Left lung (tissue), 10 donors: ENCODE results near the gene OTOF. TPM values are rescaled to one million over a fixed set of nuclear protein-coding genes. Genes with fewer than 3 reads are reported as not detected.

Experiments used
- ATAC-seq: fragments of 200-7000 bp; cut with Tn5 transposase; one replicate; pipeline ENCODE4 v1.9.1; 2020; ENCODE audit warnings: moderate library complexity
- DNase-seq, 4 donors: peaks; one replicate each; pipeline ENCODE4 v3.0.0-alpha.2; 2013 to 2020
- H3K27ac ChIP-seq, 2 donors: fragments of 200-600 bp; sonication (generic) in 1 of 2; one replicate each; pipeline versions ENCODE4 v1.5.0 to v1.8.0; 2020 to 2021
- H3K27me3 ChIP-seq, 2 donors: fragments of 200-600 bp; sonication (generic) in 1 of 2; one replicate each; pipeline versions ENCODE4 v1.5.0 to v1.8.0; 2020 to 2021
- H3K36me3 ChIP-seq, 2 donors: fragments of 200-600 bp; sonication (generic) in 1 of 2; one replicate each; pipeline versions ENCODE4 v1.5.0 to v1.8.0; 2020 to 2021
- H3K4me1 ChIP-seq, 2 donors: fragments of 200-600 bp; one replicate each; pipeline ENCODE4 v1.8.0; 2021
- H3K4me3 ChIP-seq, 2 donors: fragments of 200-600 bp; sonication (generic) in 1 of 2; one replicate each; pipeline versions ENCODE4 v1.5.0 to v1.8.0; 2020 to 2021; ENCODE audit warnings: mild to moderate bottlenecking in 1 of 2
- H3K9me3 ChIP-seq, 2 donors: fragments of 200-600 bp; sonication (generic) in 1 of 2; one replicate each; pipeline versions ENCODE4 v1.5.0 to v1.8.0; 2020 to 2021
- intact Hi-C, 2 donors: fragments of 100-400 bp; cut with DNase I; formaldehyde crosslinking; loops; one replicate each; pipeline versions ENCODE4 v1.11.2 to v1.14.2; 2022
- polyA plus RNA-seq, 6 donors: library from polyadenylated mRNA; unstranded; fragments of 120-200 nt; gene quantifications; one replicate each; pipeline ENCODE4 v1.2.1, GENCODE V29; 2013; ENCODE audit not compliant: insufficient read length in 6 of 6
- total RNA-seq, 2 donors: library from RNA; stranded (reverse); fragmentation: NEBNext Ultra II Directional; extraction: Animal tissue kit (Norgen Biotek cat#: 25700); gene quantifications; one replicate each; pipeline ENCODE4 v1.2.1, GENCODE V29; 2021
- TF ChIP-seq, protein P1 (sequence below), 2 donors: fragments of 200-600 bp; sonication (generic) in 1 of 2; IDR thresholded peaks; one replicate each; pipeline versions ENCODE4 v1.5.0 to v1.8.0; 2021; ENCODE audit warnings: antibody characterized with exemption in 2 of 2
- donor health status: DM: no; HTN: yes; CAD: no.
- donor health status: DM: no; HTN: no; CAD: no.

The OTOF gene
- total and polyA plus RNA-seq, 8 donors: 0.03 to 0.20 (median 0.10) TPM; not detected in 1

DNA sequence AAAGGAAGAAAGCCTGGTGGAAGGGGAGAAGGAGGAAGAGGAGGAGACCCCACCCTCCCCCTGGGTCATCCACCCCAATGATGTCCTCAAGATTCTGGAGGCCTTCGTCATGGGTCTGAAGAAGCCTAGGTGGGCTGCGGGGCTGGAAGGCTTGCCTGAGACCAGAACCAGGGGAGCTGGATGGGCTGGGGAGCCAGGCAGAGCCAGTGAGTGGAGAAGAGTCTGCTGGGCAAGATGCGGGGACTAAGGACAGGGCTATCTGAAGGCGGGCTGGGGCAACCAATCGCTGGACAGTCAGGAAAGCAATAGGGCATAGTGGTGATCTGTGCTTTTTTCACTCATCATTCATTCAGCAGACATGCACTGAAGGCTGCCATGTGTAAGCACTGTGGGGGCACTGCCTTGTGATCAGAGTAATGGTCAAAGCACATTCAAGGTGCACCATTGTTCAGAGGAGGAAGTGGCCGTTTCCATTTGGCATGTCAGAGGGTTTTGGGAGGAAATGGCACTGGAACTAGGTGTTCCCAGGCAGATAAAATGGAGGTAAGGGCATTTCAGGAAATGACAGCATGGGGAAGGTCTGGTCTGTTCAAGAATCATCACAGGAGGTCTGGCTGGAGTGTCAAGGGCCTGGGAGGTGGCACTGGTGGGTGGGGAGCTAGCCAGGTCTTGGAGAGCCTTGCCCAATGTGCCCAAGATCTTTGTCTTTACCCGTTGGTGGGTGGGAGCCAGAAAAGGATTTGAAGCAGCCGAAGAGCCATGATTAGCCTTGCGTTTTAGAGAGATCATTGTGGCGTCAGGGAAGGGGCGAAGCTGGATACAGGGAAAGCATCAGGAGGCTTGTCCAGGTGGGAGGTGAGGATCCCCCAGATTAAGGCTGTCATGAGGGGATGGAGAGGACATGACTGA is 24.2 kb downstream of the OTOF start:
- no peak for DNase-seq
- TF ChIP-seq, protein P1, sequence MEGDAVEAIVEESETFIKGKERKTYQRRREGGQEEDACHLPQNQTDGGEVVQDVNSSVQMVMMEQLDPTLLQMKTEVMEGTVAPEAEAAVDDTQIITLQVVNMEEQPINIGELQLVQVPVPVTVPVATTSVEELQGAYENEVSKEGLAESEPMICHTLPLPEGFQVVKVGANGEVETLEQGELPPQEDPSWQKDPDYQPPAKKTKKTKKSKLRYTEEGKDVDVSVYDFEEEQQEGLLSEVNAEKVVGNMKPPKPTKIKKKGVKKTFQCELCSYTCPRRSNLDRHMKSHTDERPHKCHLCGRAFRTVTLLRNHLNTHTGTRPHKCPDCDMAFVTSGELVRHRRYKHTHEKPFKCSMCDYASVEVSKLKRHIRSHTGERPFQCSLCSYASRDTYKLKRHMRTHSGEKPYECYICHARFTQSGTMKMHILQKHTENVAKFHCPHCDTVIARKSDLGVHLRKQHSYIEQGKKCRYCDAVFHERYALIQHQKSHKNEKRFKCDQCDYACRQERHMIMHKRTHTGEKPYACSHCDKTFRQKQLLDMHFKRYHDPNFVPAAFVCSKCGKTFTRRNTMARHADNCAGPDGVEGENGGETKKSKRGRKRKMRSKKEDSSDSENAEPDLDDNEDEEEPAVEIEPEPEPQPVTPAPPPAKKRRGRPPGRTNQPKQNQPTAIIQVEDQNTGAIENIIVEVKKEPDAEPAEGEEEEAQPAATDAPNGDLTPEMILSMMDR (IDR thresholded peaks at IDR 0.05): no peak
- H3K27me3 ChIP-seq: no peaks in the 10 kb centered on the region
- intact Hi-C loops: no loop called here
- no peak for ATAC-seq
- H3K4me3 ChIP-seq: no peak overlapping the region
- H3K4me1 ChIP-seq: peaks cover 0 to 21% of the 10 kb centered on the region in 2 donors
- H3K36me3 ChIP-seq: no peaks in the 10 kb centered on the region
- no peak overlapping the region for H3K27ac ChIP-seq
- no peaks in the 10 kb centered on the region for H3K9me3 ChIP-seq

DNA sequence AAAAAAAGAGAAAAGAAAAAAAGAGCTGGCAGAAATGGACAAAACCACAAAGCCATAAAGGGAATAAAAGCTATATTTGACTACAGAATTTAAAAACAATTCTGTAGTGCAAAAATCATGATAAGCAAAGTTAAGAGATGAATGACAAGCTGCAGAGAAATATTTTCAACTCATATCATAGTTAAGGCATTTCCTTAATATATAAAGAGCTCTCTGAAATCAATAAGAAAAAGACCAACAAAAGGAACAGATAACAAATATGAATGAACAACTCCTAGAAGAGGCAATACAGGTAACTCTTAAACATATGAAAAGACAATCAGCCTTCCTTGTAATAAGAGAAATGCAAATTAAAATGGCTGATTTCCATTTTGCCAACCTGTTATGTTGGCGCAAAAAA is 26.2 kb downstream of the OTOF start:
- H3K9me3 ChIP-seq: no peaks in the 10 kb centered on the region
- intact Hi-C loops: no loop called here
- H3K36me3 ChIP-seq: no peaks in the 10 kb centered on the region
- H3K27me3 ChIP-seq: no peaks in the 10 kb centered on the region
- H3K4me3 ChIP-seq: no peak overlapping the region
- TF ChIP-seq, protein P1 (IDR thresholded peaks at IDR 0.05): no peak
- no peak for DNase-seq
- ATAC-seq: no peak
- no peak overlapping the region for H3K27ac ChIP-seq
- H3K4me1 ChIP-seq: peaks cover 0 to 17% of the 10 kb centered on the region in 2 donors

DNA sequence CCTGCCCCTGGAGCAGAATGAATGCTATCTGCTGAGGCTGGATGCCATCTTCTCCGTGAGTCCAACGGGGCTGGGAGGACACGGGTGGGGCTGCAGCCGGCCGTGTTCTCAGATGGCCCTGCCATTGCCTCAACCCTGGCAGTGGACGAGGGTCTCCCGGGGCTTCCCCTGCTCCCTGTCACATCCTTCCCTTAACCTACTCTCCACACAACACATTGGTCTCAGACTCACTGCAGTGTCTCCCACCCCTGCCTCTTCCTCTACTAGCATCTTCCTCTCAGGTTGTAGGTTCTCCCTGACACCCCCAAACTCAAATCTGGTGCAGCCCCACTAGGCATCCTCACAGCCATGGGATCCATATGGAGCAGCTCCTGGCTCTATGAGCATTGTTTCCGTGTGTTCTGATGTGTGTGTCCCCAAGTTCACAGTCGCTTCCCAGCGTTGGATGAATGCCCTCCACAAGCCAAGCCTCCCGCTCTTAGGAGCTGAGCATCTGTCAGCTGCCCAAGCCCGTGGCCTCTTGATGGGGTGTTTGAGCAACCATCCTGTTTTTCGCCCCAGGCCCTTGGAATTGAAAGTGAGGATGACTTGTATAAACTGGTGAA is 27.8 kb downstream of the OTOF start:
- H3K4me1 ChIP-seq: peaks cover 0 to 1% of the 10 kb centered on the region in 2 donors
- DNase-seq (no peak), ATAC-seq (no peak)
- H3K27me3 ChIP-seq: no peaks in the 10 kb centered on the region
- TF ChIP-seq, protein P1 (IDR thresholded peaks at IDR 0.05): no peak
- intact Hi-C loops: no loop called here
- no peaks in the 10 kb centered on the region for H3K9me3 ChIP-seq
- H3K36me3 ChIP-seq: no peaks in the 10 kb centered on the region
- no peak overlapping the region for H3K27ac ChIP-seq
- H3K4me3 ChIP-seq: no peak overlapping the region

DNA sequence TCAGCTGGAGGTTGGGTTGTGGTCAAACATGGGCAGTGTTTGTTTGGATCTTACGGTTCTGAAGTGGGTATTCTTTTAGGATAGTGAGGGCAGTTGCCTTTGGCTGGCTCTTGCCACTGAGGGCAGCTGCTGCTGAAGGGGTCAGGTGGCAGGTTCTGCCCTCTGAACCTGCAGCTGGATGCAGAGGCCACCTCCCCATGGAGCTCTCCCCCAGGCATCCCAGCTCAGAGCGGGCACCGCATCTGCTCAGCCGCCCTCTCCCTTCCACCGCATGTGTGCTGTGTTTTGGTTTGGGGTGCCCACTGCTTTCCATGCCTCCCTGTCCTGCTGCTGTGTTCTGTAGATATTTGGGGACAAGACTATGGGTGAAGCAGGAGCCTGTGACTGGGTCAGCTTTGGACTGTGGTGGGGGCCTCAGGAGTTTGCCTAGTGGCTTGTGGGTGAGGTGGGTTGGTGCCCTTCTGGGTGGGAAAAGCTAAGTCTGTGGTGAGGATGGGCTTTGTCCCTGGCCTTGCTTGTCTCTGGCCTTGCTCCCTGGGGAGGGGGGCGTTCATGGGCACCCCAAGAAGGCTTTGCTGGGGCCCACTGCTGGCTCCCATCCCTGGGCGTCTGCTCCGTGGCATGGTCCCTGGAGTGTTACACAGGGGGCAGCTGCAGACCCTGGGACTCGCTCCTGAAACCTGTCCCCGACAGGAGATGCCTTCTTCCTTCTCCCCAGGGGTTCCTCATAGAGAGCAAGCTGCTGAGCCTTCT is 28.5 kb downstream of the OTOF start:
- intact Hi-C loops: no loop called here
- Histone ChIP-seq H3K27me3 (no peaks in the 10 kb centered on the region), H3K4me3 (no peak overlapping the region), H3K9me3 (no peaks in the 10 kb centered on the region), H3K27ac (no peak overlapping the region), H3K4me1 (no peaks in the 10 kb centered on the region), H3K36me3 (no peaks in the 10 kb centered on the region)
- DNase-seq (no peak), ATAC-seq (no peak)
- TF ChIP-seq, protein P1 (IDR thresholded peaks at IDR 0.05): no peak

DNA sequence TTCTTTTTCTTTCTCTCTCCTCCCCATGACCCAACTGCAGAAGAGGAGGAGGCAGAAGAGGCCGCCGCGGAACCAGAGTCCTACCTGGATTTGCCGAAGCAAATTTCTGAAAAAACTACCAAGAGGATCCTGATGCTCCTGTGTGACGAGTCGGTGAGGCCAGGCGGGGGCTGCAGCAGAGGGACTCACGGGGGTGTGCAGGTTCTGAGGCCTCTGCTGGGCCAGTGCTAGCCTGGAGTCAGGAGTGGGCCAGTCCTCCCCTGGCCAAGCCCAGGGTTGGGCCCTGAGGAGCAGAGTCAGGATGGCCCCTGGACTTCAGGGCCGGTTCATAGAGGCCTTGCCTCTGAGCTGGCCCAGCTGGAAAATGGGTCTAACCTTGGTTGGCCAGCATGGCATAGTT is 29.3 kb downstream of the OTOF start:
- H3K27ac ChIP-seq: no peak overlapping the region
- intact Hi-C loops: no loop called here
- no peaks in the 10 kb centered on the region for H3K36me3 ChIP-seq
- TF ChIP-seq, protein P1 (IDR thresholded peaks at IDR 0.05): no peak
- no peaks in the 10 kb centered on the region for H3K9me3 ChIP-seq
- no peaks in the 10 kb centered on the region for H3K4me1 ChIP-seq
- ATAC-seq (no peak), DNase-seq (no peak)
- H3K4me3 ChIP-seq: no peak overlapping the region
- H3K27me3 ChIP-seq: no peaks in the 10 kb centered on the region
